ENCODE measurements around the gene CAPN12.

CAPN12 gene

GRCh38 chr19:38693380-38694223 lies 50.7 kb downstream of the CAPN12 start:
- DNase-seq, result no peak

GRCh38 chr19:38692458-38693379 lies 51.6 kb downstream of the CAPN12 start:
- no peak for DNase-seq

GRCh38 chr19:38691938-38692457 lies 52.3 kb downstream of the CAPN12 start:
- no peak for DNase-seq

GRCh38 chr19:38690832-38691231 lies 53.4 kb downstream of the CAPN12 start:
- DNase-seq, result no peak

- no peak for DNase-seq
Observed at GRCh38 chr19:38690146-38690545, 54.1 kb downstream of the CAPN12 start.

- no peak for DNase-seq
Observed at GRCh38 chr19:38687837-38688378, 56.4 kb downstream of the CAPN12 start.

- no peak for DNase-seq
Observed at GRCh38 chr19:38686530-38686888, 57.8 kb downstream of the CAPN12 start.

- no peak for DNase-seq
Observed at GRCh38 chr19:38685666-38686529, 58.4 kb downstream of the CAPN12 start.

- no peak for DNase-seq
Observed at GRCh38 chr19:38684862-38685665, 59.2 kb downstream of the CAPN12 start.

GRCh38 chr19:38684078-38684861 lies 60.0 kb downstream of the CAPN12 start:
- DNase-seq, result no peak

- no peak for DNase-seq
Observed at GRCh38 chr19:38683393-38684077, 60.7 kb downstream of the CAPN12 start.

GRCh38 chr19:38682872-38683392 lies 61.3 kb downstream of the CAPN12 start:
- no peak for DNase-seq

- no peak for DNase-seq
Observed at GRCh38 chr19:38682195-38682867, 61.9 kb downstream of the CAPN12 start.
